Measurements from ENCODE around the gene FAM222A. TPM values are rescaled to one million over a fixed set of nuclear protein-coding genes. Genes with fewer than 3 reads are reported as not detected.

FAM222A gene
- total RNA-seq, 1 donor from 2014 or later = 2.5 TPM

DNA sequence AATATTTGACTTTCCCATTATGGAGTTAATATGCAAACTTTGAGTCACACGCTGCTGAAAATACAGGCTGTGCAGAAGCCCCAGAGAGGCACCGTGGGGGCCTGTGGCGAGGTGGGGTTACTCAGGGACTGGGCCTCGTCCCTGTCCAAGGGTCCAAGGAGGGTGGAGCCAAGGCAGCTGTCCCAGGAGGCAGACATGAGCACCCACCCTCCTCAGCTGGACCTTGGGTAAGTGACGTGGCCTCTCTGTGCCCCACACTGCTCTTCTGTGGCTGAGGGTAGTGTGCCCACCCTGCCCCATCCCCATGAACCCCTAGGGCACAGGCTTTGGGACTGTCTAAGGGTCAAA is 39.4 kb downstream of the FAM222A start:
- TF ChIP-seq, protein P1, sequence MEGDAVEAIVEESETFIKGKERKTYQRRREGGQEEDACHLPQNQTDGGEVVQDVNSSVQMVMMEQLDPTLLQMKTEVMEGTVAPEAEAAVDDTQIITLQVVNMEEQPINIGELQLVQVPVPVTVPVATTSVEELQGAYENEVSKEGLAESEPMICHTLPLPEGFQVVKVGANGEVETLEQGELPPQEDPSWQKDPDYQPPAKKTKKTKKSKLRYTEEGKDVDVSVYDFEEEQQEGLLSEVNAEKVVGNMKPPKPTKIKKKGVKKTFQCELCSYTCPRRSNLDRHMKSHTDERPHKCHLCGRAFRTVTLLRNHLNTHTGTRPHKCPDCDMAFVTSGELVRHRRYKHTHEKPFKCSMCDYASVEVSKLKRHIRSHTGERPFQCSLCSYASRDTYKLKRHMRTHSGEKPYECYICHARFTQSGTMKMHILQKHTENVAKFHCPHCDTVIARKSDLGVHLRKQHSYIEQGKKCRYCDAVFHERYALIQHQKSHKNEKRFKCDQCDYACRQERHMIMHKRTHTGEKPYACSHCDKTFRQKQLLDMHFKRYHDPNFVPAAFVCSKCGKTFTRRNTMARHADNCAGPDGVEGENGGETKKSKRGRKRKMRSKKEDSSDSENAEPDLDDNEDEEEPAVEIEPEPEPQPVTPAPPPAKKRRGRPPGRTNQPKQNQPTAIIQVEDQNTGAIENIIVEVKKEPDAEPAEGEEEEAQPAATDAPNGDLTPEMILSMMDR (IDR thresholded peaks at IDR 0.05) = no peak
- TF ChIP-seq EZH2 (IDR thresholded peaks at IDR 0.05) (no peak), EZH2phosphoT487 (IDR thresholded peaks at IDR 0.05) (no peak)
- H3K27me3 Mint-ChIP-seq (ENCODE audit: insufficient read depth, low read depth) = no peaks in the 10 kb centered on the region
- Histone ChIP-seq H3K9ac (no peak overlapping the region), H3K27me3 (no peaks in the 10 kb centered on the region), H3K79me2 (ENCODE audit: low read depth) (no peaks in the 10 kb centered on the region), H3K4me1 (peaks cover 13% of the 10 kb centered on the region), H4K20me1 (ENCODE audit: low read depth) (peaks cover 20% of the 10 kb centered on the region), H3K4me3 (no peak overlapping the region), H3K27ac (no peak overlapping the region), H3F3A (ENCODE audit: low read depth) (no peaks in the 10 kb centered on the region), H2AFZ (replicated peaks) (no peak overlapping the region), H3K36me3 (no peaks in the 10 kb centered on the region), H3K4me2 (no peak overlapping the region), H3K9me3 (ENCODE audit: low read depth) (peaks cover 12% of the 10 kb centered on the region)
- peaks cover 1% of the 10 kb centered on the region for H3K4me1 Mint-ChIP-seq
- peaks cover 15% of the 10 kb centered on the region for H3K9me3 Mint-ChIP-seq
- no peak for DNase-seq (ENCODE audit: low spot score)
- H3K36me3 Mint-ChIP-seq = peaks cover 10% of the 10 kb centered on the region
- H3K27ac Mint-ChIP-seq = no peak overlapping the region
- H3K4me3 Mint-ChIP-seq = no peak overlapping the region

DNA sequence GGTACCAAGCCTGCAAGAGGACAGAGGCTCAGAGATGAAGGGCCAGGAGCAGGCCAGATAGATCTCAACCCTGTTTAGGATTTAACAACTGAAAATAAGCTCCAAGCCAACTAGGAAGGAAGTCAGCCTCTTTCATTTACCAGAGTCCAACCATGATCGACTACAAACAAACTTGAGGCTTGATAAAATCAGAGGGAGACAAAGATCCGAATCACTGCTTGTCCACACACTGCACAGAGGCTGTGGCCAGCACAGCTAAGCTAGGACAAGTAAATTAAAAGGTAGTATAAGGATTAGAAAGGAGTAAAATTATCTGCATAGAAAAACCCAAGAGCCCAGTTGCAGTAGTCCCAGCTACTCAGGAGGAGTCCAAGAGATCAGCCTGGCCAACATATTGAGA is 40.3 kb downstream of the FAM222A start:
- no peaks in the 10 kb centered on the region for H3K36me3 ChIP-seq
- no peaks in the 10 kb centered on the region for H3K79me2 ChIP-seq (ENCODE audit: low read depth)
- DNase-seq (ENCODE audit: low spot score) = no peak

DNA sequence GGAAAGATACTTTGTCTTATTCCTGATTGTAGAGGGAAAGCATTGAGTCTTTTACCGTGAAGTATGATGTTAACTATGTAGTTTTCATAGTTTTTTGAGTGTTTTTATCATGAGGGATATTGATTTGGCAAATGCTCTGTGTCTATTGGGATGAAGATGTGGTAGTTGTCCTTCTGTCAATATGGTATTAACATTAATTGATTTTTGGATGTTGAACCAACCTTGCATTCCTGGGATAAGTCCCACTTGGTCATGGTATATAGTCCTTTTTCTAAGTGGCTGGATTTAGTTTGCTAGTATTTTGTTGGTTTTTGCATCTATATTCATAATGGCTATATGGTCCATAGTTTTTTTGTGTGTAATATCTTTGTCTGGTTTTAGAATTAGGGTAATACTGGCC is 42.8 kb downstream of the FAM222A start:
- Histone ChIP-seq H3K36me3 (no peaks in the 10 kb centered on the region), H3K79me2 (ENCODE audit: low read depth) (no peaks in the 10 kb centered on the region), H3K4me1 (peaks cover 28% of the 10 kb centered on the region), H2AFZ (replicated peaks) (no peak overlapping the region), H3K27ac (no peak overlapping the region), H3F3A (ENCODE audit: low read depth) (no peaks in the 10 kb centered on the region), H3K9ac (no peak overlapping the region), H3K27me3 (no peaks in the 10 kb centered on the region), H3K9me3 (ENCODE audit: low read depth) (peaks cover 12% of the 10 kb centered on the region), H3K4me3 (no peak overlapping the region), H3K4me2 (no peak overlapping the region), H4K20me1 (ENCODE audit: low read depth) (peaks cover 43% of the 10 kb centered on the region)
- H3K36me3 Mint-ChIP-seq = peaks cover 10% of the 10 kb centered on the region
- TF ChIP-seq, protein P1 (IDR thresholded peaks at IDR 0.05) = no peak
- TF ChIP-seq EZH2 (IDR thresholded peaks at IDR 0.05) (no peak), EZH2phosphoT487 (IDR thresholded peaks at IDR 0.05) (no peak)
- H3K4me1 Mint-ChIP-seq = peaks cover 6% of the 10 kb centered on the region
- no peaks in the 10 kb centered on the region for H3K27me3 Mint-ChIP-seq (ENCODE audit: insufficient read depth, low read depth)
- no peak overlapping the region for H3K4me3 Mint-ChIP-seq
- H3K27ac Mint-ChIP-seq = no peak overlapping the region
- H3K9me3 Mint-ChIP-seq = peaks cover 15% of the 10 kb centered on the region
- DNase-seq (ENCODE audit: low spot score) = no peak

More for the DNA sequence above, 40.3 kb downstream of the FAM222A start:
- H3K27me3 Mint-ChIP-seq (ENCODE audit: insufficient read depth, low read depth) = no peaks in the 10 kb centered on the region
- no peaks in the 10 kb centered on the region for H3K27me3 ChIP-seq
- H3K36me3 Mint-ChIP-seq = peaks cover 10% of the 10 kb centered on the region
- no peak overlapping the region for H3K4me3 Mint-ChIP-seq
- peaks cover 29% of the 10 kb centered on the region for H4K20me1 ChIP-seq (ENCODE audit: low read depth)
- H3K9ac ChIP-seq = no peak overlapping the region
- H3K9me3 ChIP-seq (ENCODE audit: low read depth) = peaks cover 12% of the 10 kb centered on the region
- no peak overlapping the region for H3K27ac ChIP-seq
- H3K27ac Mint-ChIP-seq = no peak overlapping the region
- H3K9me3 Mint-ChIP-seq = peaks cover 15% of the 10 kb centered on the region
- H3K4me1 Mint-ChIP-seq = peaks cover 2% of the 10 kb centered on the region
- no peaks in the 10 kb centered on the region for H3F3A ChIP-seq (ENCODE audit: low read depth)
- no peak overlapping the region for H3K4me3 ChIP-seq
- H2AFZ ChIP-seq (replicated peaks) = no peak overlapping the region
- peaks cover 22% of the 10 kb centered on the region for H3K4me1 ChIP-seq
- no peak overlapping the region for H3K4me2 ChIP-seq
- TF ChIP-seq EZH2 (IDR thresholded peaks at IDR 0.05) (no peak), EZH2phosphoT487 (IDR thresholded peaks at IDR 0.05) (no peak)
- TF ChIP-seq, protein P1 (IDR thresholded peaks at IDR 0.05) = no peak
